Panc1 (cell line): ENCODE measurements around the gene TUBA1C. TPM values are rescaled to one million over a fixed set of nuclear protein-coding genes. Genes with fewer than 3 reads are reported as not detected.
A peak's percentile ranks its signal among the peaks of the same experiment; 100 is the strongest.

ENCODE experiments used
- ATAC-seq: fragments of 200-7000 bp; cut with Tn5 transposase; 2 replicates; pipeline ENCODE4 v1.9.1; 2020; ENCODE audit warnings: mild to moderate bottlenecking, moderate library complexity
- BruUV-seq: library from RNA; stranded (reverse); fragments of 400-500 nt; replicated peaks from 2 replicates; lab custom pipeline; 2021; lab: Mats Ljungman, UMichigan
- CTCF ChIA-PET: fragments of 300-600 bp; sonication (Branson Sonifier 250); formaldehyde crosslinking; loops from one replicate; lab custom pipeline; 2022; ENCODE audit warnings: antibody characterized with exemption; lab: Charles Lee
- POLR2A ChIA-PET: fragments of 300-600 bp; sonication (Branson Sonifier 250); formaldehyde crosslinking; loops from one replicate; lab custom pipeline; 2022; ENCODE audit warnings: antibody characterized with exemption; lab: Charles Lee
- DNase-seq: peaks from one replicate; pipeline ENCODE4 v3.0.0-alpha.2; 2010; ENCODE audit warnings: low read depth, low spot score
- H3K27ac ChIP-seq: 2 replicates; pipeline ENCODE4 v1.5.1; 2011; ENCODE audit warnings: mild to moderate bottlenecking, low read length, inconsistent platforms
- H3K27me3 ChIP-seq: fragments of 200-500 bp; sonication (Bioruptor generic); 2 replicates; pipeline ENCODE4 v1.6.0; 2014; ENCODE audit warnings: low read length, inconsistent platforms; ENCODE audit not compliant: control insufficient read depth, insufficient read depth
- H3K36me3 ChIP-seq: fragments of 200-500 bp; sonication (Bioruptor generic); 2 replicates; pipeline ENCODE4 v1.5.1; 2014; ENCODE audit warnings: inconsistent platforms, mild to moderate bottlenecking, low read length, moderate library complexity; ENCODE audit not compliant: control insufficient read depth, insufficient read depth
- H3K4me1 ChIP-seq: 2 replicates; pipeline ENCODE4 v1.5.1; 2011; ENCODE audit warnings: inconsistent platforms, mild to moderate bottlenecking, low read length, moderate library complexity; ENCODE audit not compliant: control insufficient read depth, insufficient read depth
- H3K4me3 ChIP-seq, 2 experiments: 2 replicates each; pipeline ENCODE4 v1.5.1; 2011 to 2012; ENCODE audit warnings: low read depth in 2 of 2, low read length in 2 of 2, mild to moderate bottlenecking in 2 of 2, inconsistent platforms in 1 of 2, moderate library complexity in 1 of 2
- H3K9me3 ChIP-seq: fragments of 200-500 bp; sonication (Bioruptor generic); 2 replicates; pipeline ENCODE4 v1.5.1; 2014; ENCODE audit warnings: low read depth, mild to moderate bottlenecking, inconsistent platforms, low read length, moderate library complexity; ENCODE audit not compliant: control insufficient read depth, insufficient read depth
- CTCF ChIP-seq: fragments of 450-650 bp; IDR thresholded peaks from 2 replicates; pipeline ENCODE4 v1.5.1; 2017; ENCODE audit warnings: mild to moderate bottlenecking
- POLR2AphosphoS5 ChIP-seq: IDR thresholded peaks from 2 replicates; pipeline ENCODE4 v1.6.1; 2012; ENCODE audit warnings: mild to moderate bottlenecking, low read depth, low read length, moderate library complexity
- SIN3A ChIP-seq: IDR thresholded peaks from 2 replicates; pipeline ENCODE4 v1.6.1; 2012; ENCODE audit warnings: low read depth, mild to moderate bottlenecking, low read length, moderate library complexity, borderline replicate concordance; ENCODE audit not compliant: insufficient read depth
- TCF7L2 ChIP-seq: IDR thresholded peaks from 2 replicates; pipeline ENCODE4 v1.6.1; 2011; ENCODE audit warnings: mild to moderate bottlenecking, low read depth, low read length, inconsistent platforms
- in situ Hi-C: cut with HindIII; loops from 2 replicates; pipeline ENCODE4 v1.10.0; 2016; ENCODE audit warnings: low sequenced_read_pairs, low pct_unique_long_range_greater_than_20kb
- intact Hi-C: fragments of 100-400 bp; cut with micrococcal nuclease; formaldehyde crosslinking; loops from one replicate; pipeline ENCODE4 v1.10.0; 2022; ENCODE audit not compliant: unreplicated experiment
- total RNA-seq: library from RNA; stranded (reverse); gene quantifications from one replicate; pipeline ENCODE4 v1.2.1, GENCODE V29; 2021; ENCODE audit not compliant: unreplicated experiment
- TF ChIP-seq, protein P1 (sequence below), 2 experiments: IDR thresholded peaks; 2 replicates each; pipeline ENCODE4 v1.6.1; 2011 to 2012; ENCODE audit warnings: low read depth in 2 of 2, control low read depth in 1 of 2, low read length in 1 of 2, mild to moderate bottlenecking in 1 of 2, moderate library complexity in 1 of 2; ENCODE audit not compliant: insufficient read depth in 1 of 2

The TUBA1C gene
- total RNA-seq, 1 experiment from 2014 or later: 524 TPM

GRCh38 chr12:49274396-49275069 is 9.7 kb downstream of the TUBA1C start:
- intact Hi-C loops (no loop called here), in situ Hi-C loops (no loop called here)
- no peak overlapping the region for H3K27ac ChIP-seq
- H3K9me3 ChIP-seq: no peaks in the 10 kb centered on the region
- TF ChIP-seq SIN3A (no peak), POLR2AphosphoS5 (no peak), TCF7L2 (no peak), CTCF (no peak)
- TF ChIP-seq, protein P1, sequence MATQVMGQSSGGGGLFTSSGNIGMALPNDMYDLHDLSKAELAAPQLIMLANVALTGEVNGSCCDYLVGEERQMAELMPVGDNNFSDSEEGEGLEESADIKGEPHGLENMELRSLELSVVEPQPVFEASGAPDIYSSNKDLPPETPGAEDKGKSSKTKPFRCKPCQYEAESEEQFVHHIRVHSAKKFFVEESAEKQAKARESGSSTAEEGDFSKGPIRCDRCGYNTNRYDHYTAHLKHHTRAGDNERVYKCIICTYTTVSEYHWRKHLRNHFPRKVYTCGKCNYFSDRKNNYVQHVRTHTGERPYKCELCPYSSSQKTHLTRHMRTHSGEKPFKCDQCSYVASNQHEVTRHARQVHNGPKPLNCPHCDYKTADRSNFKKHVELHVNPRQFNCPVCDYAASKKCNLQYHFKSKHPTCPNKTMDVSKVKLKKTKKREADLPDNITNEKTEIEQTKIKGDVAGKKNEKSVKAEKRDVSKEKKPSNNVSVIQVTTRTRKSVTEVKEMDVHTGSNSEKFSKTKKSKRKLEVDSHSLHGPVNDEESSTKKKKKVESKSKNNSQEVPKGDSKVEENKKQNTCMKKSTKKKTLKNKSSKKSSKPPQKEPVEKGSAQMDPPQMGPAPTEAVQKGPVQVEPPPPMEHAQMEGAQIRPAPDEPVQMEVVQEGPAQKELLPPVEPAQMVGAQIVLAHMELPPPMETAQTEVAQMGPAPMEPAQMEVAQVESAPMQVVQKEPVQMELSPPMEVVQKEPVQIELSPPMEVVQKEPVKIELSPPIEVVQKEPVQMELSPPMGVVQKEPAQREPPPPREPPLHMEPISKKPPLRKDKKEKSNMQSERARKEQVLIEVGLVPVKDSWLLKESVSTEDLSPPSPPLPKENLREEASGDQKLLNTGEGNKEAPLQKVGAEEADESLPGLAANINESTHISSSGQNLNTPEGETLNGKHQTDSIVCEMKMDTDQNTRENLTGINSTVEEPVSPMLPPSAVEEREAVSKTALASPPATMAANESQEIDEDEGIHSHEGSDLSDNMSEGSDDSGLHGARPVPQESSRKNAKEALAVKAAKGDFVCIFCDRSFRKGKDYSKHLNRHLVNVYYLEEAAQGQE (IDR thresholded peaks at IDR 0.05; ENCODE audit: insufficient read depth in 1 of 2, low read depth in 2 of 2, low read length in 1 of 2): no peak
- no TSS peak for BruUV-seq
- H3K4me1 ChIP-seq: peaks cover 7% of the 10 kb centered on the region
- no peaks in the 10 kb centered on the region for H3K27me3 ChIP-seq
- peaks cover 21% of the 10 kb centered on the region for H3K36me3 ChIP-seq
- ATAC-seq (peak; percentile 30), DNase-seq (no peak)
- CTCF ChIA-PET: interaction anchor here (0.6 kb wide), 1 partner anchor 339 kb away, joined by 11 read pairs; no protein-coding TSS in a partner anchor
- POLR2A ChIA-PET: interaction anchor here (0.6 kb wide), 1 partner anchor 26 kb away, joined by 4 read pairs; no protein-coding TSS in a partner anchor
- no peak overlapping the region for H3K4me3 ChIP-seq

GRCh38 chr12:49276304-49277290 is 11.7 kb downstream of the TUBA1C start:
- in situ Hi-C loops (no loop called here), intact Hi-C loops (no loop called here)
- no TSS peak for BruUV-seq
- peak; percentile 18; the same call in 1 of the 2 replicates for ATAC-seq
- H3K27me3 ChIP-seq: no peaks in the 10 kb centered on the region
- peaks cover 5% of the 10 kb centered on the region for H3K36me3 ChIP-seq
- H3K27ac ChIP-seq: no peak overlapping the region
- TF ChIP-seq TCF7L2 (no peak), CTCF (no peak), POLR2AphosphoS5 (no peak), SIN3A (no peak)
- TF ChIP-seq, protein P1 (IDR thresholded peaks at IDR 0.05; ENCODE audit: insufficient read depth in 1 of 2, low read depth in 2 of 2, low read length in 1 of 2): no peak
- POLR2A ChIA-PET: interaction anchor here (0.6 kb wide), 1 partner anchor 163 kb away, joined by 4 read pairs; no protein-coding TSS in a partner anchor
- DNase-seq: no peak
- no peak overlapping the region for H3K4me3 ChIP-seq
- CTCF ChIA-PET: interaction anchor here (1.4 kb wide), 1 partner anchor 13 kb away, joined by 5 read pairs; no protein-coding TSS in a partner anchor
- peaks cover 7% of the 10 kb centered on the region for H3K4me1 ChIP-seq
- H3K9me3 ChIP-seq: no peaks in the 10 kb centered on the region
